Measurements from ENCODE around the gene HPS1. TPM values are rescaled to one million over a fixed set of nuclear protein-coding genes. Genes with fewer than 3 reads are reported as not detected.

HPS1 gene
- polyA plus RNA-seq, 3 donors = 23.6 to 45.0 (median 35.8) TPM

DNA sequence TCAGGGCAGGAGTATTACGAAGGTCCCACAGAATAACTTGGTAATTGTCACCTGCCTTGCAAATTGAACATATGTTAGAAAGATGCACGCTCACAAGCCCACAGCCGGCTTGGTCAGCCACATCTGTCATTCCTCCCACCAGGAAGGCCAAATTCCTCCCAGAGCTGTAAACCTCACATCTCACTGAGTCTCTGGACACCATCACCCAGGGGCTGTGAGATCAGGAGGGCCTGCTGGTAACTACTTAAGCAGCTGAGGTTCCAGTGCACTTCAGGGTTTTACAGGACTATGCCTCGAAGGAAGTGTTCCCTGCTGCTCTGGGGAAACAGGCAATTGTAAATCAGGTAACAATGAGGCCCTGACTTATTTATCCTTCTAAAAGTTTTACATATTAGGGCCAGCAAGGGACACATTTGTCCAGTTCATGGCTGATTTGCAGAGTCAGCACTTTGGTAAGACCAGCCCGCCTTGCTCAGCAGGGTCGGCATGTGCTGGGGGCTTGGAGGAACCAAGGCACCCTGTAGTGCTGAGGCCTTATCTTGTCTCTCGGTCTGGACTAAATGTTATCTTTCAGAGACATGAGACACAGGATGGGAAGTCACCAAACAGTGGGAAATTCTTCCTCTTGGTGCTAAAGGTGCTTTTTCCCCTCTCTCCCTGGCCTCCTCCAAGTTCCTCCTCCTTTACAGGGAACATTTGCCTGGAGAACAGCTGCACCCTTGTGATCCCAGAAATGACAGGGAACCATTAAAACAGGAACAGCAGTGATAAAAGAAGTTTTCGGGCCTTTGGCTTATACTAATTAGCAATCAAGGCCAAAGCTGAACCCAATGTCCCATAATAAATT is 66.0 kb downstream of the HPS1 start:
- H3K27ac ChIP-seq (ENCODE audit: low read depth, low read length) = no peak overlapping the region
- WGBS, 3 donors = 73 to 93% (median 92%) methylated on average over 8 of the region's 8 CpGs

DNA sequence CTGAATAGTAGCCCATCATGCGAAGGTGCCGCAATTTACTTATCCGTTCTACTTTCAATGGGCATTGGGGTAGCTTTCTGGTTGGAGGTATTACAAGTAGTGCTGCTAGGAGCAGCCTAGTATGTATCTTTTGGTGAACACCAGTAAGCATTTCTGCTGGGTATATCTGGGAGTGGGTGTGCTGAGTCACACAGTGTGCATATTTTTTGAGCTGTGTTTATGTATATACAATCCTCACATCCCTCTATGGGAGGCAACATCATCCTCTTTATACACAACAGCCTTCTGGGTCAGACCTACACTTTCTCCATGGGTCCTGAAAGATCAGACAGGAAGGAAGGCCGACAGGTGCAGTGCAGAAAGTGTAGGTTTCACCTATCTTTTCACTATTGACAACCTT is 68.0 kb downstream of the HPS1 start:
- H3K27ac ChIP-seq (ENCODE audit: low read depth, low read length) = no peak overlapping the region
- 94 to 98% (median 96%) methylated on average over 4 of the region's 4 CpGs for WGBS, 3 donors

DNA sequence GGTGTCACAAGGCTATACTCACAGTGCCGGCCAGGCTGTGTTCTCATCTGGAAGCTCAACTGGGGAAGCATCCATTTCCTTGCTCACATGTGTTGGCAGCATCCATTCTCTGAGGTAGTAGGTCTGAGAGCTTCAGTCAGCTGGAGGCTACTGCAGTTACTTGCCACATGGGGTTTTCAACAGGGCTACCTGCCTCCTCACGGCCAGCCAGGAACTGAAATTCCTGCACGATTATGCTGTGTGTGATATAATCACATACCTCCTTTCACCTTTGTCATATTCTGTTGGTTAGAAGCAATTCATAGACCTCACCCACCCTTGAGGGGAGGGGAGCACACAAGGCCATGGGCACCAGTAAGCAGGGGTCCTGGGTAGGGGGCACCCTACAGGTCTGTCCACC is 69.2 kb downstream of the HPS1 start:
- 91 to 99% (median 96%) methylated on average over 3 of the region's 3 CpGs for WGBS, 3 donors
- H3K27ac ChIP-seq (ENCODE audit: low read depth, low read length) = no peak overlapping the region

DNA sequence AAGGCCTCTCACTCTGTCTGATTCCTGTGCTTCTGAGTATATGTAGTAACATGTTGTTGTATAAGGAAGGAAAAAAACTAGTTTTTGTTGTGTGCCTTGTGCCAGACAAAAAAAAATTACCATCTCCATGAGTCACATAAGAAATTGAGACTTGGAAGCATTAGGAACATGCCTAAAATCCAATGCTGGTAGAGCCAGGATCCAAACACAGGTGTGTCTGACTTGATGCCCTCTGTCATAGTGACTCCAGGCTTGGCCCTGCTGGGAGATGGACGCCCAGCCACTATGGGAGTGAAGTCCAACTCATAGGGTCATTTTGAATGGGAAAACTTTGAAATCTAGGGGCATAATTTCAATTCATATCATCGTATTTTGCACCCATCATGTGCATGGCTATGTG is 69.7 kb downstream of the HPS1 start:
- no peak overlapping the region for H3K27ac ChIP-seq (ENCODE audit: low read depth, low read length)
- 88 to 94% (median 91%) methylated on average over 2 of the region's 2 CpGs for WGBS, 3 donors

DNA sequence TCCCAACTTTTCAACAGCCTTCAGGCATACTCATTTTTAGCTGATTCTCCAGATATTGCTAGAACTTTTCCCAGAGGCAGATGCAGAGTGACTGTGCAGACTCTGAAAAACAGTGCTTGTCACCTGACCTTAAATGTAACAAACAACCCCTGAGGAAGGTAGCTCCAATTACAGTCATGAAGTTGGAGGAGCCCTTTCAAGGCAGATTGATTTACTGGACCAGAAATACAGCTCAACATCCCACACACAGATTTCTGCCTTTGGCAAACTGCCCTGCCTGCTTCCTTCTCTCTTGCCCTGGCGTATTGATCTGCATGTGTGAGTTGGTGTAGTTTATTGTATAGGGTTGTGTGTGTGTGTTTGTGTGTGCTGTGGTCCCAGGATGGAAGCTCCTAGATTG is 70.2 kb downstream of the HPS1 start:
- 56 to 79% (median 64%) methylated on average over 1 of the region's 1 CpG for WGBS, 3 donors
- H3K27ac ChIP-seq (ENCODE audit: low read depth, low read length) = no peak overlapping the region

DNA sequence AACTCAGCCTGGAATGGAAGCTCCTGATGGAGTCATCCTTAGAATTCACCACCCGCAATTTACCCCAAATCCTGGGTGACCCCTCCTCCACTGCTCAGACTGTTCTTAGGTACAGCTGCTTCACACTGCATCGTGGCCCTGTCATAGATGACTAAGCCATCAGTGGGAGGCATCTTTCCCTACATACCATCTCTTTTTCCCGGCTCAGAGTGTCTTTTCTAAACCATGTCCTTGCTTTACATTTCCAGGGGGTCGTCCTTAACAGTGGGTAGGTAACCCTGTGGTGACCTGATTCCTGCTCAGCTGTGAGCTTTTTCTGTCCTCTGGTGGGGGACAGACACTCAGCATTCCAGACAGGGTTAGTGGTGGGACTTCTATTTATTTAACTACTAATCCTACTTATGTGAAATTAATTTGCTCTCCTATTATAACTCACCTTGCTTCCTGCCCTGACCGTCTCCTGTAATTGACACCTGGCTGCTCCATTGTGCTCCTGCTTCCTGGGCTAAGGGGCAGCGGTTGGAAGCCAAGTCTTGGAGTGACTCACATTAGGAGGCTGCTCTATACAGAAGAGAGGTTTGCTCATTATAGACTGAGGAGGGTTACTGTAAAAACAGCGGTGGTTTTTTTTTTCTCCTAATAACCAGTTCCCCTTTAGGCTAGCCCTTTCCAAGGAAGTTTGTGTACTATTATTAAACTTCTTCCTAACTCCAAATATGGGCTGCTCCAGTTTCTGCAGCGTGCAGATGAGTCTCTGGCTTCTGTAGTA is 72.3 kb downstream of the HPS1 start:
- H3K27ac ChIP-seq (ENCODE audit: low read depth, low read length) = no peak overlapping the region
- WGBS, 3 donors = 53 to 58% (median 56%) methylated on average over 8 of the region's 8 CpGs

DNA sequence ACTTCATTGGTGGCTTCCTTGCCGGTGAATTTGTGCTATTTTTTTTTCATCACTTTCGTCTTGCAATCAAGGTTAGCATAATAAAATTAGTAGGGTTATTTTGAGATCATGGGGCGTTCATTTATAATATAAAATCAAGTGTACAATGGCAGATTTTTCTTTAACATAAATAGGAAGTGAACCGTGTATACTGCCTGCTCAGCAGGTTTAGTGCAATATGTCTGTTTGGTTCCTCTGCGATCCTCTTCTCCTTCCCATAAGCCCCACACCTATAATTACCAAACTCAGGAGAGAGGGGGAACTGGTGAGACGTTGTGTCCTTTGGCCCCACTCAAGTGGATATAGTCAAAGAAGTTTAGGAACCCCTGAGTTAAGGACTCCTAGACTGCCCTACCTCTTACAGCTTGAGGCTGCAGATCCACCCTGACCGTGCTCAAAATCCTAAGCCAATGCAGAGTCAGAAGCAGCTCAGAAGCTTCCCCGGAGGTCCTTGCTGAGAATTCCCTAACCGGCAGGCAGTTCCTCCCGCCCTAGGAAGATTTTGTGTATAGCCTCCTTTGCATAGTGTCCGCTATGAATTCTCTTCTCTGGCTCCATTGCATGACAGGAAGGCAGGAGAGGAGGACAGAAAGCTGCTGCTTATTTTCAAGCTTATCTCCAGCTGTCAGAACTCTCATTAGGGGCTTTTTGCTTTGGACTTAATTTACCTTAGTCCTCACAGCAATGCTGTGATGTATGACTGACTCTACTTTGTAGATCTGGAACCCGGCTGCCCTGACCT is 73.3 kb downstream of the HPS1 start:
- no peak overlapping the region for H3K27ac ChIP-seq (ENCODE audit: low read depth, low read length)
- WGBS, 3 donors = 58 to 67% (median 59%) methylated on average over 12 of the region's 12 CpGs

DNA sequence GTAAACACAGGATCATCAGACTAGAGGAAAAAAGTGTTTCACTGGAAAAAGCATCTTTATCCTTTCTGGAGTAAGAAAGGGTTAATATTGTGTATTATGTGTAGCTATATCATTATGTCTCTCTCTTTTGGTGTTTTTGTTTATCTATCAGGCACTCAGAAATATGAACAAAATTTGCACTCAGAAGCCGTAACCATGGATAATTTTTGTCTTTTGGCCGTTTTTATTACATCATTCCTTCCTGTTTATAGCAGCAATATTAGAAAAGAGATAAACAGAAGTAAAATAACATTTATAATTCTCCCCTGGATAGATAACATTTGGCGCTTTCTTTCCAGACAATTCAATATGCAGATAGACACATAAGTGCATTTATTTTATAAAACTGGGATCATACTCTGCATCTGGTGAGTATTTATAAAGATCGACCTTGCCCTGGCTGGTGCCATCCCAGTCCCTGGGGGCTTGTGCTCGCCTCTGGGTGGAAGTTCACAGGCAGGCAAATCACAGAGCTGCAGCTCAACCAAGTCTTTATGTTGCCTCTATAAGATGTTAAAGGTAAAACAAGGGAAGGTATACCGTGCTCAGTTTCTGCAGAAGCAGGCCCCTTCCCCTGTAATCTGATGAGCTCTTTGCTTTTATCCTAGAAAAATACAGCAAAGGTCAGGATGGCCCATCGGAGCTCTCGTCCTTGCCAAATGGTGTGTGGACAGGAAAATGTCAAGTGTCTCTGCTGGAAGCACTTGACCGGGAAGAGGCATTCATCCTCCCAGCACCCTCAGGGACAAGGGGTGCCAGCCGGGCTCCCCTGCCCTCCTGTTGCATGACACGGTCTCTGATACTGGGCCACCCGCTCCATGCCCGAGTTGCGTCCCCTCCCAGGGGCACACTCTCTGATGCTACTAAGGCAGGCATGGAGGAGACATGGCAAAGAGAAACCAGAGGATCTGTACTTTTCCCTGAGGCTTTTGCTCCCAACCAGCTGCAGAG is 75.6 kb downstream of the HPS1 start:
- no peak overlapping the region for H3K27ac ChIP-seq (ENCODE audit: low read depth, low read length)
- 58 to 74% (median 65%) methylated on average over 14 of the region's 14 CpGs for WGBS, 3 donors

DNA sequence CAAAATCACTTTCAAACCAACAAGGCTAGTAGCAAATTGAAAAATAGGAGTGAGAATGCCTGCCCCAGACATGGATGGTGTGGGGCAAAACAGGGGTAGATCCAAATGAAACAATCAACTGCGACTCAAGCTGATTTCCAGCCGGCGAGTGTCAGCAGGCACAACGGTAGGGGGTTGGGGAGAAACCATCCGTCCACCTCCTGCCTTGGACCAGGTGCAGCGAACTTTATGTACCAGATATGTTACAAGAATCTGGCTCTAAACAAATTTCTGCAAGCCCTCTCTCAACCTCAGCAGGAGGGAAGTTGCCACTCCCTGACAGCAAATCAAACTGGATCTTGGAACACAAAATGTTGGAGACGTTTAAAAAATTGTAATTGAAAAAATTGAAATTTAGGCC is 76.9 kb downstream of the HPS1 start:
- no peak overlapping the region for H3K27ac ChIP-seq (ENCODE audit: low read depth, low read length)
- 77 to 88% (median 88%) methylated on average over 7 of the region's 7 CpGs for WGBS, 3 donors

DNA sequence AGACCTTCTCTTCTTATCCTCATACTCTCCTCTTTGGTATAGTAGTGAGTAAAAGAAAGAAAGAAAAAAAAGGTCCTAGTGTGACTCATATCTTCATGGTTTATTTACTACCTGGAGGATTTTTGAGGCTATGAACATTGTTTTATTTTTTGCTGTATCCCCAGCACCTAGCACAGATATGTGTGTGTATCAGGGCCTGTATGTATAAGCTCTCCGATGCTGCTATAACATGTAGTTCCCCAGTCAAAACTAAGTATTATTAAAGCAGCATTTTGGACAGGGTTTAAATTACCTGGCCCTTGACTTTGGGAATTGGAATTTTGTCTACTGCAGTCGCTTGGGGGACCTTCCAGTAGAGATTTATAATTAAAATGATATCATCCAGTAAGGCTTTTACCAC is 78.1 kb downstream of the HPS1 start:
- no peak overlapping the region for H3K27ac ChIP-seq (ENCODE audit: low read depth, low read length)
- WGBS, 3 donors = 93 to 97% (median 95%) methylated on average over 2 of the region's 2 CpGs

DNA sequence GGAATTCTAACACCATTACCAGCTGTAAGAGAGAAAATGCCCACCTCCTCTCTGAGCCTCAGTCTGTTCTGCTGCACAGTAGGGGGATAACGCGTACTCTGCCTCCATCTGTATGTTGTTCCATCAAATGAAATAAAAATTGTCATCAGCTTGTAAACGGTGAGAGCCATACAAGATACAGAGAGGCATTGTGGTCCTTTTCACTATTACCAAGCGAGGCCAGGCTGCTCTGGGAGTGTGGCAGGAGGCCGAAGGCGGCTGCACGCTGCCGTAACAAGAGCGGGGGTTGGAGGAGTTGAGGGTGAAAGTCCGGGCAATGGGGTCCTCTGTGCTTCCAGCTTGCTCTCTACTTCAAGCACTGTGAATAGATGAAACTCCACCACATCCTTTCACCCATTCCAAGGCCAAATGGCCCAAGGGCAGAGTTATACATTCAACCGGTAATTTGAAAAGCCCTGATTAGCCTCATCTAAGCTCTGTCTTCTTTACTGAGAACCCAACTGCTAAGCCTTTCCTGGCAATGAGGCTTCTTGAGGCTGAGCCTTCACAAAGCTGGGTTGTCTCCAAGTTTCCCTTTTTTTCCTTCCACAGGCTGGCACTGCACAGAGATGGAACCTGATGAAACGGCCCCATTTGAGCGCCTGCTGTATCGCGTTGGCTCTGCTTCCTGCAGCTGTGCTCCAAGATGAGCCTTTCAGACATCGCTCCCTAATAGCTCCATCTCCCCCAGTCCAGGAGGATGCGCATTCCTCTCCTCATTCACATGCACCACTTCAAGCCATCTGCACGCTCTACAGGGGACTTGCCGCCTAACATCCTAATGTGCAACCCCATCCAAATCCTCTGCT is 78.9 kb downstream of the HPS1 start:
- no peak overlapping the region for H3K27ac ChIP-seq (ENCODE audit: low read depth, low read length)
- 89 to 94% (median 91%) methylated on average over 19 of the region's 19 CpGs for WGBS, 3 donors

Other genes starting within 250 kb of the HPS1 start
- 1 to 10 TPM; 1.5 to 2.8 (median 2.0) TPM for gene LOXL4, start 178.7 kb downstream of the HPS1 start, polyA plus RNA-seq
- 1 to 10 TPM; 2.7 to 9.9 (median 7.4) TPM for gene PYROXD2, start 31.8 kb downstream of the HPS1 start, polyA plus RNA-seq